Activated naive CD4-positive, alpha-beta T cell (primary cell): ENCODE measurements around the gene UBE2Q2.

Experiments
- DNase-seq, 4 experiments: peaks; one replicate each; lab custom pipeline; 2025; lab: John Stamatoyannopoulos, UW

Gene UBE2Q2

DNA sequence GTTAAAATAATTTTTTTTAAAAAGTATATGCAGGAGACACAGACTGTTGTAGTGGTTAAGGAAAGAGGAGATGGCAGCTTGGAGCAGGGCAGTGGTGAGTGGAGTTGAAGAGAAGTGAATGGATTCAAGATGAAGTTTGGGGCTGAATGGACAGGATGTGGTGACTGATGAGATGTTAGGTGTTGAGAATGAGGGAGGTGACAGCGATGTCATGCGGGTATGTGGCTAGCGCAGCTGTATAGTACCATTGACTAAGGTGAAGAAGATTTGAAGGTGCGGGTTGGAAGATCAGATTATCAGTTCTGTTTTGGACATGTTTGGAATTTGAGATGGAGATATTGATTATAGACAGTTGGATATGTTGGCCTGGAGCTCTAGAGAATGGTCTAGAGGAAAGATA is 80.5 kb downstream of the UBE2Q2 start:
- DNase-seq: no peak

DNA sequence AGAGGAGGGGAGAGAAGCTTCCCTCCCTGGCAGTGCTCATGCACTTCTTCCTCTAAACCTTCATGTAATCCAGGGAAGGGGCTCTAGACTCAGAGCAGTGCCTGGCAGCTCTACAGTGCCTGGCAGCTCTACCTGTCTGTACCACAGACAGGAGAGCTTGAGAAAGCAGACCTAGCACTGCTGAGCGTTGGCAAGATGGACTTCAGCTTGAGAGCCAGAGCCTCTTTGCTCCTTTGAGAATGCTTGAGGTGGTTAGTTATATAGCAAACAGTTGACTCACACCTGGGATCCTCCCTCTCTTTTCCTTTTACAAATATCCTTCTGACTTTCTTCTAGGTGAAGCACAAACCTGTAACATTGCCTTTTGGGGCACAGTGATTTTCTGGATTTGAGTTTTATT is 81.3 kb downstream of the UBE2Q2 start:
- no peak for DNase-seq

GRCh38 chr15:75925440-75925839 is 82.2 kb downstream of the UBE2Q2 start:
- DNase-seq: no peak

GRCh38 chr15:75926931-75927330 is 83.7 kb downstream of the UBE2Q2 start:
- DNase-seq: no peak

DNA sequence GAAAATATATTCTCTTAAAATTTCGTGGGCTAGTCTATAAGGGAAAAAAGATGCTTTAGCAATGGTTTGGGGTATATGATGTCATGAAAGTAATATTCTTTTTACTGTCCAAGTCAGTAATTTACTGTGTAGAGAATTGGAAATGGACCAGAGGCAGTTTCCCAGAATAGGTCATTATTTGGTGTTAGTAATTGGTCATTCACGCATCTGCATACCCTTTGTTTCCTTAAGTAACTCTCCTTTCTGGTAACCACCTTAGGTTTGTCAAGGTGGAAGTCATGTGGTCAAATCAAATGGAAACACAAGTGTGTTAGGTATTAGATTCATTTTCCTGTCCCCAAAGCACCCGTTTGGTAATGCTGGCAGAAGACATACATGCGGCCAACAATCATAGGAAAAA is 84.4 kb downstream of the UBE2Q2 start:
- DNase-seq: no peak

DNA sequence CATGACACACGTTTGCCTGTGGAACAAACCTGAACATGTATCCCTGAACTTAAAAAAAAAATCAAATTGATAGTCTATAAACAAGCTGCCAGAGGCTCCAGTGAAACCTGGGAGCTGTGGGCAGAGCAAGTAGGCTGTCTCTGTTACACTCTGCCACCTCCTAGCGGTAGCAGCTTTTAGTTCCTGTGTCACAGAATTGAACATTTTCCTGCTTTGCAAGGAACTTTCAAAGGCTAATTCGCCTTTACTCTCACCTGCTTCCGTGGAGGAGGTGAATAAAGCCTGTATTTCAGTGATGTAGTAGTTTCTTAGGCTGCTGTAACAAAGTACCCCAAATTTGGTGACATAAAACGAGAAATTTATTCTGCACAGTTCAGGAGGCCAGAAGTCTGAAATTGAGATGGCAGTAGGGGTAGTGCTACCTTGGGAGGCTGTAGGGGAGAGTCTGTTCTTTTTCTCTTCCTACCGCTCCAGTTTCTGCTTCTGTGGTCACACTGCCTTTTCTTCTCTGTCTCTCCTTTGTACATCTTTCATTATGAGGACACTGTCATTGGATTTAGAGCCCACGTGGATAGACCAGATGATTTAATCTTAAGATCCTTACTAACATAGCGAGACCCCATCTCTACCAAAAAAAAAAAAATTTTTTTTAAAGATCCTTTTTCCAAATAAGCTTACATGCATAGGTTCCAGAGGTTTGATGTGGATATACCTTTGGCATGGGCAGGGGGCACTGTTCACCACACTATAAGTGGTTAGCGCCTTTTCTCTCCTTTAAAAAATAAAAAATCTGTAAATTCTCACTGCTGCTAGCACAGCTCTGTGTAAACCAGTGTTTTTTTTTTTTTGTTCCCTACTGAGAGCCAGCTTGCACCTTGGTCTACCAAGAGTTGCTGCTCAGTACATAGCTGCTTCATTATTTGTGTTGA is 85.7 kb downstream of the UBE2Q2 start:
- DNase-seq: no peak

DNA sequence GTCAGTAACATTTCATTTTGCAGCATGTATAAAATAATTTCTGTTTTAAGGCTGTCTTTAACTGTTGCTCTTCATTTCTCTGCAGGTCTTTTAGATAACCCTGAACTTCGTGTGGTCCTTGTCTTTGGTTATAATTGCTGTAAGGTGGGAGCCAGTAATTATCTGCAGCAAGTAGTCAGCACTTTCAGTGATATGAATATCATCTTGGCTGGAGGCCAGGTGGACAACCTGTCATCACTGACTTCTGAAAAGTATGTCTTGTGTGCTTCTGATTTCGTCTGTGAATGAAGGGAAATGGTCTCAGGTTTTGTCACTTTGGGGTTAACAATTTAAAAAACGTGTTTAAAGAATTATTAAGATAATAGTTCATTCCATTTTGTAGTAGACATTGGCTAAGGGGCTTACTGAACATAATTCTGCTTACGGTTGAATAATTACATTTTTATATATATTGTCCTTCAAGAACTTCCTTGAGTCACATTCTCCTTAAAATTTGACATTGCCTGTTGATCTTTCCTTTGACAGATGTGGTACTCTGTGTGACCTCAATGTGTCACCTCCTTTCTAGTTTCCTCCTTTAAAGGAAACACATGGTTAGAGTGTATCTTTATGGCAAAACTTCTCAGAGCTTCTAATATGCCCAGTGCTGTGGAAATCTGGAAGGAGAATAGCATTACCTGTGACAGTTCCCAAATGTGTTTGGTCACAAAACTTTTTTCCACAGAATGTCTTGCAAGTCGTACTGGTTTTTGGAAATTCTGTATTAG is 86.7 kb downstream of the UBE2Q2 start:
- no peak for DNase-seq

GRCh38 chr15:75930866-75931265 is 87.6 kb downstream of the UBE2Q2 start:
- DNase-seq: no peak

DNA sequence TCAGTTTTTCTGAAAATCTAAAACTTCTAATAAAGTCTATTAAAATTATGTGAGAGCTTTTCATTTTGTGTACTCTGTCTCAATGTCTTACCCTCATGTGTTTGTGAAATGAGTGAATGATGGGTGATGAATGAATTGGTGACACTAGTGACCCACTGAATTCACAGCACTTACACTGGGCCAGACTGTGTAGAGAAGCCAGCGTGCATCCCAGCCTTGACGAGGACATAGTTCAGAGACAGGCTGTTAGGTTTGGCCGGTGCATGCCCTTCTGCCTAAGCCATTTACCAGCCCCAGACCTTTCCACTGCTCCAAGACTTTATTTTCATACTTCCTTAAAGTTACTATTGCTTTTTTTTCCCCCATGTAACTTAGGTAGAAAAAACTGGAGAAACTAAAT is 99.2 kb downstream of the UBE2Q2 start:
- DNase-seq: no peak

DNA sequence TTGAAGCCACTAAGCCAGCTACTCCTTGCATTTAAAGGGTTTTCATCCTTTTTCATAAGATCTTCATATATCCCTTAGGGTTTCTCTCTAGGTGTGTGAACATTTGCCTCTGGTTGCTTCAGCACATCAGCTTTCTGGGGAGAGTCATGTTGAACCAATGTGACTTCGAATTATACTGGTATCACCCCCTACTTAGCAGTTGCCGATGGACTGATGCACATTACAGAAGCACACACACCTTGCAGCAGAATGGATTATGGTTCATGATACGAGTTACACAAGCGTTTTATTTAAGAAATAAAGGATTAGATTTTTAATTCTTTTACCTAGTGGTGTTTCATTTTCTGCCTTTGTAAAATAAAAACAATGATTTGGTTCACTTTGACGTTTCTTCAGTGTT is 100.0 kb downstream of the UBE2Q2 start:
- DNase-seq: no peak

- no peak for DNase-seq
These were observed 100.5 kb downstream of the UBE2Q2 start for GRCh38 chr15:75943713-75944215.

DNA sequence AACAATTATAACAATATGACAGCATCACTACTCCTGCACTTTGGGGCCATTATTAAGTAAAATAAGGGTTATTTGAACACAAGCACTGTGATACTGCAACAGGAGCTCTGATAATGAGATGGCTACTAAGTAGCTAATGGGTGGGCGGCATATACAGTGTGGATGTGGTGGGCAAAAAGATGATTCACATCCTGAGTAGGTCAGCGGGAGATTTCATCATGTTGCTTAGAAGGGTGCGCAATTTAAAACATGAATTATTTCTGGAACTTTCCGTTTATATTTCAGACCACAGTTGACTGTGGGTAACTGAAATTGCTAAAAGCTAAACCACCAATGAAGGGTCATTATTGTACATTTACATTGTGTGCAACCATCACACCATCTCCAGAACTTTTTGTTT is 102.7 kb downstream of the UBE2Q2 start:
- no peak for DNase-seq

DNA sequence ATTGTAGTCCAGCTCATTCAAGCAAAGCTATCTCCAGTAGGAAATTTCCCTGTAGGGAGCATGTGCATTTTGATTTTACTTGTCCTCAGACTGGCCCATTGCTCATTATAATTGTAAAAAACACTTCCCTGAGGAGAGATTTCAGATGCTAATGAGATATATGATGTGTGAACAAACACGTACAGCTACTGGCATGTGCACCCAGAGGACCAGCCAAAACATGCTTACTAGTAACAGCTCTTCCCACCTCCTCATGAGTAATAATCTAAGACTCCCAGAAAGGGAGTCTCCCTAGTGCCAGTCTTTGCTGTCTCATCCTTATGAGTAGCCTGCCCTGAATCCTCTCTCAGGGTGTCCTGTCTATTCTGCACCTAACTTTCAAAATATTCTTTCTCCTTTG is 103.8 kb downstream of the UBE2Q2 start:
- DNase-seq: no peak

- no peak for DNase-seq
These were observed 105.6 kb downstream of the UBE2Q2 start for GRCh38 chr15:75948761-75949296.
